ENCODE measurements around the gene BMP10. TPM values are rescaled to one million over a fixed set of nuclear protein-coding genes. Genes with fewer than 3 reads are reported as not detected.

Gene BMP10
- total RNA-seq, 1 donor from 2014 or later = 0.13 TPM

DNA sequence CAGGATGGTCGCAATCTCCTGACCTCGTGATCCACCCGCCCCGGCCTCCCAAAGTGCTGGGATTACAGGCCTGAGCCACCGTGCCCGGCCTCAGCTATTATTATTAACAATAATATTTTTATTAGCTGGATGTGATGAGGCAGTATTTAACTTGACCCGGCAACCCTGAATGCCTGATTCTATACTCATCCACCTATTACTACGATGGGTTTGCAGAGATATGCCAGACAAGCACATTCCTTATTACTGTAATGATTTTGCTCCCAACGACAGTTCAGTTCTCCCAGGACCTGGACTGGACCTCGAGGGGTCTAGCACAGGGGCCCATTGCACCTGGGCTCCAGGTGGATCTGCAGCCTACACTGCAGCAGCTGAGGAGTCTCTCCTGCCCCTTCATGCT, 32.6 kb downstream of the BMP10 start:
- no peak overlapping the region for H3K27ac Mint-ChIP-seq
- H3K4me3 Mint-ChIP-seq = no peak overlapping the region
- no peaks in the 10 kb centered on the region for H3K4me1 Mint-ChIP-seq
- TF ChIP-seq, protein P1, sequence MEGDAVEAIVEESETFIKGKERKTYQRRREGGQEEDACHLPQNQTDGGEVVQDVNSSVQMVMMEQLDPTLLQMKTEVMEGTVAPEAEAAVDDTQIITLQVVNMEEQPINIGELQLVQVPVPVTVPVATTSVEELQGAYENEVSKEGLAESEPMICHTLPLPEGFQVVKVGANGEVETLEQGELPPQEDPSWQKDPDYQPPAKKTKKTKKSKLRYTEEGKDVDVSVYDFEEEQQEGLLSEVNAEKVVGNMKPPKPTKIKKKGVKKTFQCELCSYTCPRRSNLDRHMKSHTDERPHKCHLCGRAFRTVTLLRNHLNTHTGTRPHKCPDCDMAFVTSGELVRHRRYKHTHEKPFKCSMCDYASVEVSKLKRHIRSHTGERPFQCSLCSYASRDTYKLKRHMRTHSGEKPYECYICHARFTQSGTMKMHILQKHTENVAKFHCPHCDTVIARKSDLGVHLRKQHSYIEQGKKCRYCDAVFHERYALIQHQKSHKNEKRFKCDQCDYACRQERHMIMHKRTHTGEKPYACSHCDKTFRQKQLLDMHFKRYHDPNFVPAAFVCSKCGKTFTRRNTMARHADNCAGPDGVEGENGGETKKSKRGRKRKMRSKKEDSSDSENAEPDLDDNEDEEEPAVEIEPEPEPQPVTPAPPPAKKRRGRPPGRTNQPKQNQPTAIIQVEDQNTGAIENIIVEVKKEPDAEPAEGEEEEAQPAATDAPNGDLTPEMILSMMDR (IDR thresholded peaks at IDR 0.05; ENCODE audit: unreplicated experiment) = no peak
- peaks cover 12% of the 10 kb centered on the region for H3K27me3 Mint-ChIP-seq (ENCODE audit: low read depth)
- DNase-seq (ENCODE audit: low spot score in 2 of 2, unreplicated experiment in 2 of 2) = no peak
- H3K9me3 Mint-ChIP-seq = peaks cover 4% of the 10 kb centered on the region
- no peaks in the 10 kb centered on the region for H3K36me3 Mint-ChIP-seq

DNA sequence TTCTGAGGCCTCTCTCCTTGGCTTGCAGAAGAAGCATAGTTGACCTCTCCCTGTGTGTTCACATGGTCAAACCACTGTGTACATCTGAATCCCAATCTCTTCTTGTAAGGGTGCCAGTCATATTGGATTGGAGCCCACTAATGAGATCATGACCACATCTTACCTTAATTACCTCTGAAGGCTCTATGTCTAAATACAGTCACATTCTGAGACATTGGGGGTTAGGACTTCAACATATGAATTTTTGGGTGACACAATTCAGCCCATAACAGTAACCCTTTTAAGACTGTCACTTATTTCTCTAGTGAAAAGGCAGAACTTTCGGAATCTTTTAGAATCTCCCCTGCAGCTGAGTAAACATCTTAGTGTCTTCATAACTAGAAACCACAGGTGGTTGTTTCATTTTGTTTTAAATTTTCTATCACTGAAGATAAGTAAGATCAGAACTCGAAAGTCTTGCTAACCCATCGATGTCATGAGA, 33.3 kb downstream of the BMP10 start:
- TF ChIP-seq, protein P1 (IDR thresholded peaks at IDR 0.05; ENCODE audit: unreplicated experiment) = no peak
- Mint-ChIP-seq H3K27me3 (ENCODE audit: low read depth) (peaks cover 5% of the 10 kb centered on the region), H3K27ac (no peak overlapping the region), H3K4me1 (no peaks in the 10 kb centered on the region), H3K9me3 (no peaks in the 10 kb centered on the region), H3K4me3 (no peak overlapping the region), H3K36me3 (no peaks in the 10 kb centered on the region)
- DNase-seq (ENCODE audit: low spot score in 2 of 2, unreplicated experiment in 2 of 2) = no peak

DNA sequence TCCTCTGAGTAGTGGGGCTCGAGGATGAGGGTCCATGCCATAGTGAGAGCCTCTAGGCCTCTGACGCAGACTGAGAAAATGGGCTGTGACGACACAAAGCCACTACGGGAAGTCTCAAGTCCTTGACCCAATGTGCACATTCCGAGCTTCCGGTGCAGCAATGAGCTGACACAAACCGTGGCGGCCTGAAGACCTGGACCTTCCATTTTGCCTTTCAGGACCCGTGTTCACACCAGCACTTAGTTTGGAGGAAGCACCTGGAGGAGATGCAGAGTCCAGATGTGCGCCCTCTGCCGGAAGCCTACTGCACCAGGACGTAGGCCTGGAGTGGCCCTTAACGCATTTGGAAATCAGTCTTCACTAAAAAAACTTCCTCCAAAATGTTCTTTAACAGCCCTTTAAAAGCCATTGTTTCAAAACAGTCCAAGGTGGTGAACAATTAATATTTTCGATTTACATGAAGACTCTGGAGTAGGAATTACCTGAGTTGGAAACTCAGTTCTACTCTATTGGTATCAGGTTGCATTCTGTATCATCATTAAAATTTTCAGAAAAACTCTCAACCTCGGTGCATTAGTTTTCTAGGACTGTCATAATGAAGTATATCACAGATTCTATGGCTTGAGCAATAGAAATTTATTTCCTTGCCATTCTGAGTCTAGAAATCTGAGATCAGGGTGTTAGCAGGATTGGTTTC, 33.9 kb downstream of the BMP10 start:
- H3K27ac Mint-ChIP-seq = no peak overlapping the region
- H3K9me3 Mint-ChIP-seq = no peaks in the 10 kb centered on the region
- H3K4me3 Mint-ChIP-seq = no peak overlapping the region
- TF ChIP-seq, protein P1 (IDR thresholded peaks at IDR 0.05; ENCODE audit: unreplicated experiment) = peak; percentile 36
- H3K4me1 Mint-ChIP-seq = no peaks in the 10 kb centered on the region
- peaks cover 8% of the 10 kb centered on the region for H3K27me3 Mint-ChIP-seq (ENCODE audit: low read depth)
- peak; percentile 30 to 71 for DNase-seq (ENCODE audit: low spot score in 2 of 2, unreplicated experiment in 2 of 2)
- no peaks in the 10 kb centered on the region for H3K36me3 Mint-ChIP-seq

DNA sequence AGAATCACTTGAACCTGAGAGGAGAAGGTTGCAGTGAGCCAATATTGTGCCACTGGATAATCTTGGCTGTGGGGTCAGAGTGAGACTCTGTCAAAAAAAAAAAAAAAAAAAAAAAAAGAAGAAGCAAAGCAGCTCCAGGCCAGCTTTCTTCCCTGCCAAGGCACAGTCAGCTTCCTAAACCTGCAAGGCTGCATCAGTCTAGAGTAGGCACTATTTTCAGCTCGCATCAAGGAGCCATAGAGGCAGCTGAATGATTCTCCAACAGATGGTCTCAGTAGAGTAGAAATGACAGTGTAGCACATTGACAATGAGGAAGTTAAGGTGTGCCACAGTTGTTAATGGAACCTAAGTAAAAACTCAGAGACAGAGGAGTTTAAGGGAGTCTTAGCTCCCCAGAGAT, 35.6 kb downstream of the BMP10 start:
- Mint-ChIP-seq H3K9me3 (no peaks in the 10 kb centered on the region), H3K27me3 (ENCODE audit: low read depth) (peaks cover 10% of the 10 kb centered on the region), H3K27ac (no peak overlapping the region), H3K4me1 (peaks cover 3% of the 10 kb centered on the region), H3K36me3 (no peaks in the 10 kb centered on the region), H3K4me3 (no peak overlapping the region)
- no peak for DNase-seq (ENCODE audit: low spot score in 2 of 2, unreplicated experiment in 2 of 2)
- TF ChIP-seq, protein P1 (IDR thresholded peaks at IDR 0.05; ENCODE audit: unreplicated experiment) = no peak

DNA sequence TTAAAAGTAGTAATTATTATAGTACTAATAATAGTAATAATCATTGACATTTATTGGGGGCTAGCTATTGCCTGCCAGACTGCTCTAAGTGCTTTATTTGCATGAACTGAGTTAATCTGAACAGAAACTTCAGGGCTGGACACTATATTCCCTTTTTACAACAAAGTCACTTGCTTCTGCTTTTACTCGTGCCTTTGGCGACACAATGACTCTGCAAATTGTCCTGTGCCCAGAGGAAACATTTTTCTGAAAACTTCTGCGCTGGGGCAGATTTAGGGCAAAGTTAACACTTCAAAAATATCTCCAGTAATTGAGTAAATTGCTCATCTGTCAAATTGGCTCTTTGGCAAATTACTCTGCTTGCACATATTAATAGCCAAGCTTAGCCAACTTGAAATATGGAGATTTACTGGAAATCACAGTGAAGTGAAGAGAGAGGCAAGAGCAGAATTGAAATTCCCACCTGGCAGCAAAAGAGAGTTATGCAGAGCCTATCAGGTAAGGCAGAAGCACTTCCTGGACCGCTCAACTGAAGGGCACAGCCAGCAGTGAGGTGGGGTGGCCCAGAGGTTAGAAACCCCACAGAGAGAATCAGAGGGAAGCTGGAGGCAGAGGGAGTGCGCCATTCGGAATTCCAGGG, 36.3 kb downstream of the BMP10 start:
- Mint-ChIP-seq H3K36me3 (no peaks in the 10 kb centered on the region), H3K9me3 (no peaks in the 10 kb centered on the region), H3K27ac (no peak overlapping the region), H3K27me3 (ENCODE audit: low read depth) (peaks cover 10% of the 10 kb centered on the region), H3K4me1 (peaks cover 3% of the 10 kb centered on the region), H3K4me3 (no peak overlapping the region)
- no peak for DNase-seq (ENCODE audit: low spot score in 2 of 2, unreplicated experiment in 2 of 2)
- TF ChIP-seq, protein P1 (IDR thresholded peaks at IDR 0.05; ENCODE audit: unreplicated experiment) = no peak

All from mesothelial cell of epicardium (in vitro differentiated cells).